Measurements from ENCODE around the gene PRDM12. TPM values are rescaled to one million over a fixed set of nuclear protein-coding genes. Genes with fewer than 3 reads are reported as not detected.

The PRDM12 gene
- polyA plus RNA-seq, 1 experiment: not detected

DNA sequence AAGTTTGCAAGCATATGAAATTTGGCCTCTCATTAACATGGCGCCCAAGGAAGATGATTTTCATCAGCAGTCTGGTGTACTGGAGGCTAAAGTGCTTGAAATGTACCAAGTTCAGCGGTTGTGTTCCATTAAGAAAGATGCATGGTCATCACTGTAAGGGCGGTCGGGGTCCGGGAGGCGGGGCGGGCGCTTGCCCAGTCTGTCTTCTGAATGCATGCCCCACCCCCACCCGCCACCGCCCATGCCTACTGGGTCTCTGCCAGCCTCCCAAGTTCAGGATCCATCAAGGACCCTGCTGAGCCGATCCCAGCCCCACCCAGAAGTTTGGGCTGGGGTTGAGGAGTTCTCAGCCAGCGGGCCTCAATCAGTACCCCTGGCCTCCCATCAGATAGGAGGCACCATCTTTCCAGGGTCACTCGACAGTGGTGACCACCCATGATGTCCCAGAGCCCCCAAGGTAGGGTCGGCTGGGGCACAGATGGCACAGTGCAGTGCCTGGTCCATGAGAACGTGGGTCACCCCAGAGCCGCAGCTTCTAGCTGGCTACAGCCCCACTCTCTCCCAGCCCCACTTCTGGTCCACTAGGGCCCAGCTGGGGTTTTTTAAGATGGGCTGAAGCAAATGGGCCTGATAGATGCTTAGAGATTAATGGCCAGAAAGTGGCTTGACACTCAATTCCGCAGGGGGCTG is 24.4 kb upstream of the PRDM12 start:
- Histone ChIP-seq H3K27ac (ENCODE audit: low read depth, low read length) (no peak overlapping the region), H3K4me3 (ENCODE audit: low read depth, low read length) (no peak overlapping the region), H3K9me3 (ENCODE audit: control insufficient read depth, insufficient read depth, low read length) (peaks cover 5% of the 10 kb centered on the region), H3K27me3 (ENCODE audit: control insufficient read depth, insufficient read depth, low read length) (no peaks in the 10 kb centered on the region)
- TF ChIP-seq, protein P1, sequence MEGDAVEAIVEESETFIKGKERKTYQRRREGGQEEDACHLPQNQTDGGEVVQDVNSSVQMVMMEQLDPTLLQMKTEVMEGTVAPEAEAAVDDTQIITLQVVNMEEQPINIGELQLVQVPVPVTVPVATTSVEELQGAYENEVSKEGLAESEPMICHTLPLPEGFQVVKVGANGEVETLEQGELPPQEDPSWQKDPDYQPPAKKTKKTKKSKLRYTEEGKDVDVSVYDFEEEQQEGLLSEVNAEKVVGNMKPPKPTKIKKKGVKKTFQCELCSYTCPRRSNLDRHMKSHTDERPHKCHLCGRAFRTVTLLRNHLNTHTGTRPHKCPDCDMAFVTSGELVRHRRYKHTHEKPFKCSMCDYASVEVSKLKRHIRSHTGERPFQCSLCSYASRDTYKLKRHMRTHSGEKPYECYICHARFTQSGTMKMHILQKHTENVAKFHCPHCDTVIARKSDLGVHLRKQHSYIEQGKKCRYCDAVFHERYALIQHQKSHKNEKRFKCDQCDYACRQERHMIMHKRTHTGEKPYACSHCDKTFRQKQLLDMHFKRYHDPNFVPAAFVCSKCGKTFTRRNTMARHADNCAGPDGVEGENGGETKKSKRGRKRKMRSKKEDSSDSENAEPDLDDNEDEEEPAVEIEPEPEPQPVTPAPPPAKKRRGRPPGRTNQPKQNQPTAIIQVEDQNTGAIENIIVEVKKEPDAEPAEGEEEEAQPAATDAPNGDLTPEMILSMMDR (IDR thresholded peaks at IDR 0.05; ENCODE audit: low read depth, low read length): no peak
- no peak for DNase-seq (ENCODE audit: low read depth, low spot score)
- ChIA-PET POLR2A (no interaction called here), CTCF (no interaction called here)

DNA sequence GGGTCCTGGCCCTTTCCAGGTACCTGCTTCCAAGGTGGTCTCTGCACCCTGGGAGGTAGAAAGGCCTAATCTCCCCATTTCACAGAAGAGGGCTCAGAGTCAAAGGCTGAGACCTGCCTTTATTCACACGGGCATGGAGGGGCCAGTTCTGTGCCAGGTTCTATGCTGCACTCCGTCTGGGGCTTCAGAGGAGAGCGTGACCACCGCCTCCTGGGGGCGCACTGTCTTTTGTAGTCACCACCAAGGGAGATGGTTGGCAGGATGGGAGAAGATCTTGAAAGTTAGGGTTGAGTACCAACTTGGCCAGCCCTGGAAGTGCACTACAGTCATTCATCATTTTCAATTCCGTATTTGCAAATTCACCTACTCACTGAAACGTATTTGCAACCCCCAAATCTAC is 23.7 kb upstream of the PRDM12 start:
- CTCF ChIA-PET: no interaction called here
- Histone ChIP-seq H3K27me3 (ENCODE audit: control insufficient read depth, insufficient read depth, low read length) (no peaks in the 10 kb centered on the region), H3K9me3 (ENCODE audit: control insufficient read depth, insufficient read depth, low read length) (peaks cover 5% of the 10 kb centered on the region), H3K27ac (ENCODE audit: low read depth, low read length) (no peak overlapping the region), H3K4me3 (ENCODE audit: low read depth, low read length) (no peak overlapping the region)
- POLR2A ChIA-PET: no interaction called here
- no peak for DNase-seq (ENCODE audit: low read depth, low spot score)
- TF ChIP-seq, protein P1 (IDR thresholded peaks at IDR 0.05; ENCODE audit: low read depth, low read length): no peak

DNA sequence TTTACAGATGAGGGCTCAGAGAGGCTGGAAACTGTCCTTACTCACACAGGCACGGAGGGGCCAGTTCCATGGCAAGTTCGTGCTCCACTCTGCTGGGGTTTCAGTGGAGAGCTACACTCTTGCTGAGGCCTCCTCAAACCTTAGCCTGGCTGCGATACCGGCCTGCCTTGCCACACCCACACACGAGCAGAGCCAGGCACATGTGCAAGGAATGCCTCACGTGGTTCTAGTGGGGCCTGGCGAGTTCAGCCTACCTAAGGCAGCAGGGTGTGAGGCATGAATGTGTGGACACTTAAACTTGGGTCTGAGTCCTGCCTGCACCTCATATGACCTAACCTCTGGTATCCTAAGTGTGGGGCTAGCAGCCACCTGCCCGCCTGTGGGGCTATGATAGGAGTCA is 21.5 kb upstream of the PRDM12 start:
- CTCF ChIA-PET: no interaction called here
- no peak for DNase-seq (ENCODE audit: low read depth, low spot score)
- POLR2A ChIA-PET: no interaction called here
- Histone ChIP-seq H3K9me3 (ENCODE audit: control insufficient read depth, insufficient read depth, low read length) (peaks cover 5% of the 10 kb centered on the region), H3K27ac (ENCODE audit: low read depth, low read length) (no peak overlapping the region), H3K4me3 (ENCODE audit: low read depth, low read length) (no peak overlapping the region), H3K27me3 (ENCODE audit: control insufficient read depth, insufficient read depth, low read length) (peaks cover 3% of the 10 kb centered on the region)
- TF ChIP-seq, protein P1 (IDR thresholded peaks at IDR 0.05; ENCODE audit: low read depth, low read length): no peak

DNA sequence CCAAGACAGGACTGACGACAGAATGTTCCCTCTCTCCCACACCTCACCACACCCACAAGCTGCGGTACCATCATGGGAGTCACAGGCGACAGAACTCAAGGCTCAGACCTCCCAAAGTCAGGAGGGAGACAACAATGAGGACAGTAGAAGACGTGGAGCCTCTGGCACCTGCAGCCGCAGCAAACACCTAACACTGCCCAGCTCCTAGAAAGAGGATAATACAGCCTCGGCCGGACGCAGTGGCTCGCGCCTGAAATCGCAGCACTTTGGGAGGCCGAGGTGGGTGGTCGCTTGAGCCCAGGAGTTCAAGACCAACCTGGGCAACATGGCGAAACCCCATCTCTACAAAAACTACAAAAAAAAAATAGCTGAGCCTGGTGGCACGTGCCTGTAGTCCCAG is 13.2 kb upstream of the PRDM12 start:
- no peak for DNase-seq (ENCODE audit: low read depth, low spot score)
- Histone ChIP-seq H3K27me3 (ENCODE audit: control insufficient read depth, insufficient read depth, low read length) (peaks cover 38% of the 10 kb centered on the region), H3K9me3 (ENCODE audit: control insufficient read depth, insufficient read depth, low read length) (no peaks in the 10 kb centered on the region; the same call in none of the 2 replicates), H3K4me3 (ENCODE audit: low read depth, low read length) (no peak overlapping the region), H3K27ac (ENCODE audit: low read depth, low read length) (no peak overlapping the region)
- POLR2A ChIA-PET: no interaction called here
- CTCF ChIA-PET: interaction anchor here (0.6 kb wide), 1 partner anchor 120 kb away, joined by 3 read pairs; no protein-coding TSS in a partner anchor
- TF ChIP-seq, protein P1 (IDR thresholded peaks at IDR 0.05; ENCODE audit: low read depth, low read length): no peak

DNA sequence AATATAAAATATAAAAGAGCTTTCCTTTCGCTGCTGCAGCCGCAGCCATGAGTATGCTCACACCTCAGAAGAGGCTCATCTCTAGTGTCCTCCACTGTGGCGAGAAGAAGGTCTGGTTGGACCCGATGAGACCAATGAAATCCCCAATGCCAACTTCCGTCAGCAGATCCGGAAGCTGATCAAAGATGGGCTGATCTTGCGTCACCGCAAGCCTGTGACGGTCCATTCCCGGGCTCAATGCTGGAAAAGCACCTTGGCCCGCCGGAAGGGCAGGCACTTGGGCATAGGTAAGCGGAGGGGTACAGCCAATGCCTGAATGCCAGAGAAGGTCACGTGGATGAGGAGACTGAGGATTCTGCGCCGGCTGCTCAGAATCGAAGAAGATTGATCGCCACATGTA is 12.6 kb upstream of the PRDM12 start:
- Histone ChIP-seq H3K9me3 (ENCODE audit: control insufficient read depth, insufficient read depth, low read length) (no peaks in the 10 kb centered on the region; the same call in 1 of the 2 replicates), H3K4me3 (ENCODE audit: low read depth, low read length) (no peak overlapping the region), H3K27me3 (ENCODE audit: control insufficient read depth, insufficient read depth, low read length) (peaks cover 41% of the 10 kb centered on the region), H3K27ac (ENCODE audit: low read depth, low read length) (no peak overlapping the region)
- POLR2A ChIA-PET: no interaction called here
- no peak for DNase-seq (ENCODE audit: low read depth, low spot score)
- CTCF ChIA-PET: interaction anchor here (0.6 kb wide), 1 partner anchor 120 kb away, joined by 3 read pairs; no protein-coding TSS in a partner anchor
- TF ChIP-seq, protein P1 (IDR thresholded peaks at IDR 0.05; ENCODE audit: low read depth, low read length): no peak

Measured in AG04450 (cell line).